MCF 10A (cell line): Measurements from ENCODE around the gene ARID3B. TPM values are rescaled to one million over a fixed set of nuclear protein-coding genes. Genes with fewer than 3 reads are reported as not detected.
"Not testable (repeated sequence)": the region's sequence is repeated elsewhere in the genome, so short reads cannot be mapped to it uniquely, and the experiment has no call there.

Experiments
- BruUV-seq: library from RNA; stranded (reverse); fragments of 400-500 nt; replicated peaks from 2 replicates; lab custom pipeline; 2021; lab: Mats Ljungman, UMichigan
- CTCF ChIA-PET: fragments of 300-600 bp; sonication (Branson Sonifier 250); formaldehyde crosslinking; extraction: SDS; loops from one replicate; lab custom pipeline; 2021; ENCODE audit warnings: antibody characterized with exemption, inconsistent platforms; lab: Yijun Ruan, JAX
- POLR2A ChIA-PET: fragments of 300-600, 350-650 bp; sonication (Branson Sonifier 250); formaldehyde crosslinking; extraction: SDS; loops from one replicate; lab custom pipeline; 2020; ENCODE audit warnings: antibody characterized with exemption, inconsistent platforms; lab: Yijun Ruan, JAX
- DNase-seq: peaks from one replicate; pipeline ENCODE4 v3.0.0-alpha.2; 2018; ENCODE audit not compliant: unreplicated experiment
- H3K27ac Mint-ChIP-seq: one replicate; pipeline ENCODE4 v1.8.0; 2022; ENCODE audit warnings: mild to moderate bottlenecking, low read depth, mixed read lengths; ENCODE audit not compliant: unreplicated experiment
- H3K27me3 Mint-ChIP-seq: one replicate; pipeline ENCODE4 v1.8.0; 2022; ENCODE audit warnings: mixed read lengths; ENCODE audit not compliant: insufficient read depth, unreplicated experiment
- H3K36me3 Mint-ChIP-seq: one replicate; pipeline ENCODE4 v1.8.0; 2022; ENCODE audit warnings: mild to moderate bottlenecking, moderate library complexity, mixed read lengths; ENCODE audit not compliant: insufficient read depth, unreplicated experiment
- H3K4me1 Mint-ChIP-seq: one replicate; pipeline ENCODE4 v1.8.0; 2022; ENCODE audit warnings: mixed read lengths; ENCODE audit not compliant: insufficient read depth, unreplicated experiment
- H3K4me3 Mint-ChIP-seq: one replicate; pipeline ENCODE4 v1.8.0; 2022; ENCODE audit warnings: mild to moderate bottlenecking, moderate library complexity, mixed read lengths; ENCODE audit not compliant: unreplicated experiment
- H3K9me3 Mint-ChIP-seq: one replicate; pipeline ENCODE4 v1.8.0; 2022; ENCODE audit warnings: mixed read lengths; ENCODE audit not compliant: unreplicated experiment
- CTCF ChIP-seq: fragments of 200-600 bp; IDR thresholded peaks from one replicate; pipeline ENCODE4 v1.8.0; 2022; ENCODE audit warnings: antibody characterized with exemption, mild to moderate bottlenecking; ENCODE audit not compliant: unreplicated experiment
- intact Hi-C: fragments of 100-400 bp; cut with micrococcal nuclease; formaldehyde crosslinking; loops from 2 replicates; pipeline ENCODE4 v1.14.1; 2022
- total RNA-seq: library from RNA; stranded (reverse); gene quantifications from 2 replicates; pipeline ENCODE4 v1.2.3, GENCODE V29; 2022

ARID3B gene
- total RNA-seq, 1 experiment from 2014 or later, result 4.7 TPM

DNA sequence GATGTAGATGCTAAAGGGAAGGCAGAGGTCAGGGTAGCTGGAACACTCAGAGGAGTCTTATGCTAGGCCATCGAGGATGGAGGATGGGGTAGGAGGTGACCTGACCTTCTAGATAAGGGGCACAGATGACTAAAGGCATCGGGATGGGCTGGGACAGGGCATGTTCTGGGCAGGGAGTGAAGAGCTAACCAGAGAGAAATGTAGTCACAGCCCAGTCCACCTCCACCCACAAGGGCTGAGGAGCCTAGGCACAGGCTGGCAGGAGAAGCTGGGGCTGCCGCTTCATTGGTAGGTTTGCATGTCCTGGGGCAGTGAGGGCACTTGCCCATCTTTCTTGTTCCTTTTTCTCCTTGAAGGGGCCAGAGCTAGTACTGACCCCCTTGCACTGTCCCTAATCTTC is 87.2 kb downstream of the ARID3B start:
- intact Hi-C loops, result no loop called here
- no peaks in the 10 kb centered on the region for H3K27me3 Mint-ChIP-seq
- H3K4me1 Mint-ChIP-seq, result no peaks in the 10 kb centered on the region
- H3K9me3 Mint-ChIP-seq, result no peaks in the 10 kb centered on the region
- TF ChIP-seq CTCF, result no peak
- ChIA-PET POLR2A (interaction anchor here (0.6 to 1.0 kb wide), 3 partner anchors 11 to 87 kb away, joined by 3 to 4 read pairs (median 4); partner anchors contain the start of gene ARID3B), CTCF (interaction anchor here (0.6 to 26.9 kb wide), 2 partner anchors 141 to 254 kb away, joined by 3 to 632 read pairs; partner anchors contain the start of gene CSK)
- DNase-seq, result no peak
- peaks cover 62% of the 10 kb centered on the region for H3K36me3 Mint-ChIP-seq
- H3K4me3 Mint-ChIP-seq, result no peak overlapping the region
- no peak overlapping the region for H3K27ac Mint-ChIP-seq
- no TSS peak for BruUV-seq

DNA sequence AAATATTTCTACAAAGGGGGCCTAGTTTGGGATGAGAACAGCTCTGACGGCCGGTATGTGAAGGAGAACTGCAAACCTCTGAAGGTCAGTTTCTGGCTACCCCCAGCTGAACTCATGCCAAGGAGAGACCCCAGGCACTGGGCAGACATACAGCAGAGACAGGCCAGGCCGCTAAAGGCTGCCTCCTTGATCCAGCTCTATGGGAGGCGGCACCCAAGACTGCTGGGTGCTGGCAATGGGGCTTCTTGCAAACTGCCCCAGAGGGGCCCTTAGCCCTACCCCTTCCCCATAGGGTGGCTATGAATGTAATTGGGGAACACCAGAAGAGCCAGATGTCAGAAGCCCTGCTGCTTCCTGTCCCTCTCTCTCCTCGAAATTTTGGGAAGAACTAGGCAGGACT is 87.9 kb downstream of the ARID3B start:
- Mint-ChIP-seq H3K9me3 (no peaks in the 10 kb centered on the region), H3K4me1 (no peaks in the 10 kb centered on the region), H3K27me3 (no peaks in the 10 kb centered on the region), H3K27ac (no peak overlapping the region), H3K36me3 (peaks cover 59% of the 10 kb centered on the region), H3K4me3 (no peak overlapping the region)
- TF ChIP-seq CTCF, result no peak
- ChIA-PET CTCF (interaction anchor here (0.6 to 26.9 kb wide), 3 partner anchors 140 to 798 kb away, joined by 3 to 632 read pairs (median 3); partner anchors contain the start of gene CSK), POLR2A (interaction anchor here (0.7 to 1.0 kb wide), 2 partner anchors 11 to 186 kb away, joined by 3 to 4 read pairs; no protein-coding TSS in a partner anchor)
- no peak for DNase-seq
- no TSS peak for BruUV-seq
- intact Hi-C loops, result no loop called here

GRCh38 chr15:74629696-74630095 is 88.7 kb downstream of the ARID3B start:
- H3K4me3 Mint-ChIP-seq, DNase-seq, intact Hi-C loops, H3K4me1 Mint-ChIP-seq, H3K9me3 Mint-ChIP-seq, BruUV-seq, H3K27ac Mint-ChIP-seq, H3K27me3 Mint-ChIP-seq: not testable (repeated sequence)
- H3K36me3 Mint-ChIP-seq, result peaks cover 57% of the 10 kb centered on the region
- CTCF ChIA-PET, result interaction anchor here (0.6 to 26.9 kb wide), 4 partner anchors 6 to 487 kb away, joined by 4 to 632 read pairs (median 47); partner anchors contain the start of gene CSK
- POLR2A ChIA-PET, result interaction anchor here (0.7 kb wide), 1 partner anchor 185 kb away, joined by 3 read pairs; no protein-coding TSS in a partner anchor

GRCh38 chr15:74630284-74631086 is 89.5 kb downstream of the ARID3B start:
- ChIA-PET CTCF (interaction anchor here (0.6 to 26.9 kb wide), 16 partner anchors 7 to 786 kb away, joined by 3 to 632 read pairs (median 4); partner anchors contain the start of gene CSK), POLR2A (interaction anchor here (0.7 to 1.8 kb wide), 2 partner anchors 48 to 153 kb away, joined by 3 to 5 read pairs; no protein-coding TSS in a partner anchor)
- TF ChIP-seq CTCF, result no peak
- no peak overlapping the region for H3K4me3 Mint-ChIP-seq
- TSS peak; percentile 15 for BruUV-seq
- H3K9me3 Mint-ChIP-seq, result no peaks in the 10 kb centered on the region
- H3K27me3 Mint-ChIP-seq, result no peaks in the 10 kb centered on the region
- intact Hi-C loops, result no loop called here
- H3K4me1 Mint-ChIP-seq, result no peaks in the 10 kb centered on the region
- peaks cover 62% of the 10 kb centered on the region for H3K36me3 Mint-ChIP-seq
- DNase-seq, result no peak
- H3K27ac Mint-ChIP-seq, result no peak overlapping the region
